CD4-positive, alpha-beta T cell treated with Interleukin-17A for 1 hour (primary cell): ENCODE results near the gene TOM1L1.
A peak's percentile ranks its signal among the peaks of the same experiment; 100 is the strongest.

ENCODE experiments used
- DNase-seq: peaks from one replicate; pipeline ENCODE4 v3.0.0-alpha.2; 2020

TOM1L1 gene

DNA sequence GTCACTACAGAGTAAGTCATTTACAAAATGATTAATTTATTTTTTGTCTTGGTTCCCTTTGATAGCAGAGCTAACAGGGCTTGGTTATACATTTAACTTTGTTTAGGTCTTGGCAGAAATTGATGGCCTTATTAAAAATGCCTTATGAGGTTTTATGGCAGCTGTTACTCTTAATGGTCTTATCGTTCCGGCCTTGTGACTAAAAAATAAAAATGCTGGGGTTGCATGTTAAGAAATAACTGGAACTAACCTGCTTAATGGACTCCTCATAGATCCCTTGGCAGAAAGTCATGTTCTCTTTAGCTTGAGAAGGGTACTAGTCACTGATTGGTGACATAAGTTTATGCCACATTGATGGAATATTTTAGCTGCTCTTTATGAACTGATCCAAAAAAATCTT lies 49.5 kb downstream of the TOM1L1 start:
- no peak for DNase-seq

DNA sequence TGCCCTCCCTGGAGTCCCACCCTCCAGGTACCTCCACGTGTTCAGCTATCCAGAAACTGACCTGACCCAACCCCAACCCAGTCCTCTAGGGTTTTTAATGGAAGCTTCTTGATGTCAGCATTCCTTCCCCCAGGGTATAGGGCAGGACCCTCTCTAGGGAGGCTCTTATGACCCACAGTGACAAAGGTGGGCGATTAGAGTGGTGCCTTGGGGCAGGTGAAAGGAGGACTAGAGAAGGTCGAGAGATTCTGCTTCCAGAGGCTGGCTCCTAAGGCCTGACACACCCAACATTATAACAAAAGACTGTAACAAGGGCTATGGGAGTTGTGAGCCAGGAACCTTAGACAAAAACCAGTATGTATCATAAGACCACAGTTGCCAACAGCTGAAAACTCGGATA lies 50.6 kb downstream of the TOM1L1 start:
- DNase-seq: no peak

DNA sequence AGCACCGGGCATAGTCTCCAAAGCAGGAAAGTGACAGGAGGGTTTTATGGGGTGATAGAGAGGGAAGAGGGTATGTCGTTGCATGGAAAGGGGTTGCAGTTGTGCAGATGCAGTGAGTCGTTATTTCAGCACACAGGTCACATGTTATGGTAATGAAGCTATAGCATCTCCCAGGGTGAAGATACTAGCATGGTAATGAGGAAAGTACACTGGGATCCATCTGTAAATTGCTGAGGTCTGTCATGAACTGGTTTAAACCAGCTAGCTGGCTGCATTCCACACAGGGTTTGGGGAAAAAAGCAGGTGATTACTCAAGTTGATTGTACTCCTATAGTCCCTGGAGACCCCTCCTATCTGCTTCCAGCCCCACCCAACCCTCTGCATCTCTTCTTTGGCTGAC lies 56.1 kb downstream of the TOM1L1 start:
- no peak for DNase-seq

DNA sequence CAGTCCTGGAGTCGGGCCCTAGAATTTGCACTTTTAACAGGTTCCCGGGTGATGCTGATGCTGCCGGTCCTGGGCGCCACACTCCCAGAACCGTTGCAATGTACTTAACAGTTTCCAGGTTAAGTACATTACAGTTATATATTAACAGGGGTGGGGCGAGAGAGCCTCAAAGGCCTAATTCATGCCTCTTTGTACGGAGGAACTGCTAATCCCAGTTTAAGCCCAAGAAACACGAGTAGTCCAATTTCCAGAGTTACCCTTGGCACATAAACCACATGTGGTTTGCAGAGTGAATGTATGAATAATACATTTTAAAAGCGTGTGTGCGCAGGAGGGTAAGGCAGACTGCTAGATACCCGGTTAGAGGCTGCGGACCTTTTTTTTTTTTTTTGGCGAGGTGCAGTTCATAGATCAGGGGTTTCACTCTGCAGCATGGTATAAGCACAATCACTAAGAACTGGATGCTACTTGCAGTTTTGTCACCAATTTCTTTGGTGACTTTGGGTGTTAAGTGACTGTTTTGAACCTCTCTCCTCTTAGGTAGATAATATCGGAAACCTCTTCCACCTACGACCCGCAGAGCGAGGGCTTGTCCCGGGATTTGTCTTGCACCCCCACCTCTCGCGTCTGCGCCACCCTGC lies 67.1 kb downstream of the TOM1L1 start:
- DNase-seq: peak; percentile 1

DNA sequence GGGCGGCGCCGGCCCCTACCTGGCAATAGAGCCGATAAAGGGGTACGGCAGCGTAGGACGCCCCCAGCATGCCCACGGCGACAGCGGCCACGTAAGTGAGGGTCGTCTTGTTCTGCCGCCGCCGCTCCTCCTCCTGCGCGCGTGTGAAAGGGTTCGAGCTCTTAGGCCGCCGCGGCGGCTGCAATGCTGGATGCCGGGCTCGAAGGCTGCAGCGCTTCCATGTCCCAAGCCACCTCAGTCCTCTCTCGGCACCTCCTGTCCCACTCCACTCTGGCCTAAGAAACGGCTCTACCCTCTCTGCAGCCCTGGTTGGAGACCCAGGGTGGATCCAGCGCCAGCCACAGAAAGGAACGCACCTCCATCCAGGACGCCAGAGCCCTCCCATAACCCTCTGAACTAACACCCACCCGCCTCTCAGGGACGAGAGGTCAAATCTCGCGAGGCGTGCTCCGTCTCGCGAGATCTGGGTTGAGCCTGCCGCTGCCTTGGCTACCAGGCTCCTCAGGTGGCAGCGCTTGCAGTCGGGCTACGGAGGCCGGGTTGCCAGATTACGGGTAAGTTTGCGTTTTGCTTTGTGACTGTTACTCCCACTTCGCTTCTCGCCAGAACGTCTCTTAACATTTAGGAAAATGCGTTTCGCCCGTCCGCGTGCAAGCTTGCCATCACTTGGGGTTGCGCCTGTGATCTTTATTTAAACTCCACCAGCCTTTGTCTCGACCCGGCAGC lies 67.8 kb downstream of the TOM1L1 start, which contains the start of the genes COX11 and STXBP4:
COX11 (minus strand) TSS at position 393 of the 726 bp plus-strand sequence; CDS start at position 385, 8 bp downstream.
STXBP4 (plus strand) TSS at position 504 of the 726 bp plus-strand sequence. CDS start 17,455 bp downstream, outside the sequence.
- peak; percentile 96 for DNase-seq

DNA sequence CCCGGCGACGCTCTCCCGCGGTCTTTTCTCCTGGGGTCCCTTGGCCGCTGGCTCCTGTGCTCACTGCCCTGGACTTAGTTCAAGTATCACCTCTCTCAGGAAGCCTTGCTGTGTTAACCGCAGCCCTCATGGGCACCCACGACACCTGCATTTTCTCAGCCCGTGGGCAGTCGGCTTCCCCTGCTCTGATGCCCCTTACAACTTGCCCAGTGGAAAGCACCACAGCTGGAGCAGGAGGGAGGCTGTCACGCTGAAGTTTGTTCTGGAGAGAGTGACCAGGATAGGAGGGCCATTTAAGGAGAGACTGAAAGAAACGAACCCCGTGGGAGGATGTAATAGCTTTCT lies 68.3 kb downstream of the TOM1L1 start:
- DNase-seq: peak; percentile 48

DNA sequence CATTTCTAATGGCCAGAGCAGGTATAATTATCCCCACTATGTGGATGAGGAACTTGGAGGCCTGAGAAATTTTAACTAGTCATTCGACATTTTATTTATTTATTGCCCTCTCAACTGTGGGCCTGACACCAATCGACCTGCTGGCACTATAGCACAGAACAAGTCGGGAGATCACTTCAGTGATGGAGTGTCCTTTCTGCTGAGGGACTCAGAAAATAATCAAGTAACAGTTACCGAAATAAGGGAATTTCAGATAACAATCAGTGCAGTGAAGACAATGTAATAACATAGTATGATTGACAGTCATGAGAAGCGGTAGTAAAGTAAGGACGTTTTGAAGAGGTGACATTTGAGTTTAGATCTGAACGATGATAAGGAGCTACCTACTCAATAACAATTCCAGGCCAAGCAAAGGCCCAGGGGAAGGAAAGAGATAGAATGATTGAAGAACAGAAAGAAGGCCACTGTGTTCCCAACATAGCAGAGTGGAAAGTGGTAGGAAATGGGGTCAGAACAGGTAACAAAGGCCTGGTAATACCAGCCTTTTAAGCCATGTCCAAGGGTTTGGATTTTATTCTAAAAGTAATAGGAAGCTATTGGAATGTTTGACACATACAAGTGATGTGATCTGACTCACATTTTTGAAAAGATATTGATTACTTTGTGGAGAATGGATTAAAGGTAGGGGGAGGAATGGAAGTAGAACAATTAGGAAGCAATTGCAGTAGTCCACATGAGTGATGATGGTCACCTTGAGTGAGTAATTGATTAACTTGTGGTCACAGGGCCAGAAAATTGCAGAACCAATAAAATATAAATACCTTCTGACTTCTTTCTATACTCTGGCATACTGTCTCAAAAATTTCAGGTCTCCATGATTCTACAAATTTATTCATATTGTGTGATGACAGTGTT lies 69.3 kb downstream of the TOM1L1 start:
- no peak for DNase-seq

DNA sequence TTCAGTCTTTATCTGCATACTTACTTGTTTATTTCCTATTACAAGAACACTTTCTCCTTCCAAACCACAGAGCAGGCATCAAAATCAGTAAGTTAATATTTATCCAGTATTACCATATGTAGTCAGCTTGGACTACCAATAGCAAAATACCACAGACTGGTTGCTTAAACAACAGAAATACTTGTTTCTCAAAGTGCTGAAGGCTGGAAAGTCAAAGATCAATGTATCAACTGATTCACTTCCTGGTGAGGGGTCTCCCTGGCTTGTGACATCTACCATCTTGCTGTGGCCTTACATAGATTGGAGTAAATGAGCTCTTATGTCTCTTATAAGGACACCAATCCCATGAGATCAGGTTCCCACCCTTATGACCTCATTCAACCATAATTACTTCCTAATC lies 70.5 kb downstream of the TOM1L1 start:
- no peak for DNase-seq

DNA sequence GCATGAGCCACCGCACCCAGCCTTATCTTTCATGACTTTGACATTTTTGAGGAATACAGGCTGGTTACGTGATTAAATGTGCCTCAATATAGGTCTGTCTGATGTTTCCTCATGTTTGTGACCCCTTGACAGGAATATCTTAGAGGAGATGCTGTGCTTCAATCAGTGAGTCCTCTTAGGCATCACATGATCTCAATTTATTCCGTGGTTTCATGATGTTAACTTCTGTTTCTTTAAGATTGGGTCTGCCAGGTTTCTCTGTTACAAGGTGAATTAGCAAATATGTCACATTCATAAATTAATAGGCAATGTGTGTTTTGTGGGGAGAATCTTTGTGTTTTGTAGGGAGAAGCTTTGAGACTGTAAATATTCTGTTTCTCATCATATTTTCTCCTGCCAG lies 71.2 kb downstream of the TOM1L1 start:
- no peak for DNase-seq

DNA sequence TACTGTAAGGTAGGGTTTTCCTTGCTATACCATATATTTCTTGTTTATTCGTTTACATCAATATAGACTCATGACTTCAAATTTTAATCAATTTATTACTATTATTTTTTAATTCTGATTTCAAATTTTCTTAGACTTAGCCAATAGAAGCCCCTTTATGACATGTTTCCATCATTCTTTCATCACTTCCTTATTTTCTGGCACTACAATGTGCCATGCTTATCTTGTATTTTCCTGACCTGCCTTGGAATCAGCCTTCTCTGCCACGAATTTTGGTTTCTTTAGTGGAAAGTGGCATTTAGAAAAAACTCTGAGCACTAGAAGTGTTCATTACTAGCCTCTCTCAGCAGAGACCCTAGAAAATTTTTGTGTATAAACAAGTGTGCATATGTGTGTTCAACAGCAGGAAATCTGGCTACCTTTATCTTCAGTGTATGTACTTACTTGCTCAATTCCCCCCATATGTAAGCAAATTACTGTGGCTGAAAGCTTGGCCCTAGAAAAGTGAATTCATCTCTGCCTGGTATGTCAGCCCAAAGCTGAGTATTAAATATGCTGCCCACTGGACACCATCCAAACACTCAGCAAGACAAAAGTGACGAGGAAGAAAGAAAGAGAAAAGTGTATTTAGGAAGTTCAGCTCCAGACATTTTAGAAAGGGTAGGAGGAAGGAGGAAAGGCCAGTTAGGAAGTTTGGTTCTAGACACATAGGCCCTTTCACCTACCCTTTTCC lies 71.9 kb downstream of the TOM1L1 start:
- no peak for DNase-seq

DNA sequence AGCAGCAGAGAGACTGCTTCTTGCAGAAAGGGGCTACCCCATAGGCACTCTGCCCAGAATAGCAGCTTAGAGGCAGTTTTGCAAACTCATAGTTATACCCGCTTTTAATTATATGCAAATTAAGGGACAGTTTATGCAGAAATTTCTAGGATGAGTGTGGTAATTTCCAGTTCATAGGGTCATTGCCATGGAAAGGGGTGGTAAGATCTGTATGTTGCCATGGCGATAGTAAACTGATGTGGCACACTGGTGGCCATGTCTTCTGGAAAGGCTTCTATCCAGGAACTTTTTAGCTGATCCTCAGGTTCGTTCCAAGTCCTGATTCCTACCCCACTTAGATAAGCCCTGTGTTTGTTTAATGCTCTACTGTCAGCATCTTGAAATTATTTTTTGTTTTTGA lies 74.1 kb downstream of the TOM1L1 start:
- DNase-seq: no peak

DNA sequence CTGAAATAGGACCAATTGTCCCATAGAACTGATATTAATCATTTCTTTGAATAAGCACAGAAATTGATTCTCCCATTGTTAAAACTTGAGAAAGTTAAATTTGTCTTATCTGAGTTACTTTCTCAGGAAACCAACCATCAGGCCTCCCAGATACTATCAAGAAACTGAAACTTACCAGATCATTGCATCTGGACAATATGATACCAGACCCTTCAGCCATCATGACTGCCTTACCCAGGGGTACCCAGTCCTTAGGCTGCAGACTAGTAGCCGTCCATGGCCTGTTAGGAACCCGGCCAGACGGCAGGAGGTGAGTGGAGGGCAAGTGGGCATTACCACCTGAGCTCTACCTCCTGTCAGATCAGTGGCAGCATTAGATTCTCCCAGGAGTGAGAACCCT lies 75.7 kb downstream of the TOM1L1 start:
- no peak for DNase-seq

DNA sequence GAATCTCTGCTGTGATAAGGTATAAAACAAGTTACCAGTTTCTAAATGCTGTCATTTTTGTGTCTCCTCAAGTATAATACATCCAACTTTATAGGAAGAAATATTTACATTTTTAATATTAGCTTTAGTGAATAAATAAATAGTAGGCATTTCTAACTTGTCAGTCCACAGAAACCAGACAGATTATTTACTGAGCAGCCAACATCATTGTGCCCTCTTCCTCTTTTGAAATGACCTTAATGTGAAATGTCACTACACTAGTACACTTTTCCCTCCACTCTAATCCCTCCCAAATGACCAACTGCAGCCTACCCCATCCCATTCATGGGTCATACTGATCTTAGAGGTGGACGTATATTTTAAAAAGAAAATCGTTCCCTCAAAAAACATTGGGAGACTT lies 77.1 kb downstream of the TOM1L1 start:
- no peak for DNase-seq

DNA sequence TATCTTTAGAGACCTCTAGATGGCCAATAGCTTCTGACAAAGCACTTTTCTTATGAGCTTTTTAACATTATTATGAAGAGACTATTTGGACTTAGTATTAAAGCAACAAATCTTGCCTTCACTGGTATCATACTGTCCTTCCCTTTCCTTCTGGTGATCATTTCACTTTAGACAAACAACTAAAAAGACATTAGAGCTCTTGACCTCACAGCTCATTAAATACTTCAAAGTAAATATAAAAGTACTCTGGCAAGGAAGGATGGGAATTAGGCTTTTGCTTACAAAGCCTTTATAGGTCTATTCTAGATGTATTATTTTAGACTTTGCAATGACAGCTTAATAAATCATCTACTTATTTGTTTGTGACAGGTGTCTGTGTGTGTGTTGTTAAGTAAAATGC lies 79.0 kb downstream of the TOM1L1 start:
- DNase-seq: no peak

DNA sequence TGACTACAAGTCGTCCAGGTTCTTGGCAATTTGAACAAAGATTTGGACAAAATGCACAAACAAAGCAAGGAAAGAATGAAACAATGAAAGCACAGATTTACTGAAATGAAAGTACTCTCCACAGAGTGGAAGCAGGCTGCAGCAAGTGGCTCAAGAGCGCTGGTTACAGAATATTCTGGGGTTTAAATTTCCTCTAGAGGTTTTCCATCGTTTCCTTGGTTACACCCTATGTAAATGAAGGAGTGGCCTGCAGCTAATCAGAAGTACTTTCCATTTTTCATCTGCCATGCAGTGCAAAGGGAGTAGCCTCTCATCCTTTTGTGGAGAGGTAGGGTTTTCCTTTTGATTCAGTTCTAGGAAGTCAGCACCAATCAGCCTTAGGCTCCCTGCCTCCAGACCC lies 79.7 kb downstream of the TOM1L1 start:
- no peak for DNase-seq

DNA sequence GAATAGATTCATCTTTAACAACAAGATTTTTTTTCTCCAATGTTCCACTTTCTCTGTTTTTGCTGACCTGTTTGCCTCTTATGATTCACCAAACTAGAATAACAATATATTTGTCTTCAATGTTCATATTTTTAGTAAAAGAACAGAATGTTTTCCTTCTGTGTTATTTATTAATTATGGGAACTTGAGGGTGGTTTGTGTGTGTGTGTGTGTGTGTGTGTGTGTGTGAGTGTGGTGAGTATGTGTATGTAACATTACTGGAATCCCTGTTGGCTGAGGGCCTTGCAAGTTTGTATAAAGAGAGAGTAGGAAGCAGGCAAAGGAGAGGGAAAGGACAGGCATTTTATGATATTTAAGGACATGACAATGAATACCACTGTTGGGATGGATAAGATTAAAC lies 81.7 kb downstream of the TOM1L1 start:
- no peak for DNase-seq

DNA sequence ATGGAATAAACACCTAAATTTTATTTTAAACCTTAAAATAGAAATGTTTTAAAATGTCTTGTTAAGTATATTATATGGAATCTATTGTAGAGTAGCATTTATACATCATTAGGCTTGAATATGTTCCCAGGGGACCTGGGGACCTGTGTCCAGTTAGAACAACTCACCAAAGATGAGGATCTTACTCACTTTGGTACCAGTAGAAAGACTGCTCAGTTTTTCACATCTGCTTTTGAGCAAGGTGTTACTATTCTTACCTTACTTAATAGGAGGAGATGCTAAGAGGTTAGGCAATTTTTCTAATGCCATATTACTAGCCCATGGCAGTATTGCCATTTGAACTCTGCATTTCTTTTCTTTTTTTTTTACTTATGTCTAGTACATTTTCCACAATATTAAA lies 82.6 kb downstream of the TOM1L1 start:
- DNase-seq: no peak

DNA sequence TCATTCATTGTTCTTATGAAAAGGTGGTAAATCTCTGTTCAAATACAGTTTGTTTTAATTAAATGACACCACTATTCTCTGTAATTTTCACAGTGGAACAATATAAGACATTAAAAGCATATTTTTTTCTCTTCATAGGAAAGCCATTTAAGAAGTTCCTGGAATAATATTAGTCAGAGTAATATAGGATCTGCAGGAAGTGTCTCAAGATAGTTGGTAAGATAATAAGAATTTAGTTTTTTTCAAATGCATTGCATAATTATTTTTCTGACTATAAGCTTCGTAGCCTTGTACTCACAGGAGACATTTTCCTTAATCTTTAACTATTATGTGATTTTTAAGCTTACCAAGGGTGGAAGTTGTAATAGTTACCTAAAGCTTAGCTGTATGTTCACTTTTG lies 84.8 kb downstream of the TOM1L1 start:
- no peak for DNase-seq

DNA sequence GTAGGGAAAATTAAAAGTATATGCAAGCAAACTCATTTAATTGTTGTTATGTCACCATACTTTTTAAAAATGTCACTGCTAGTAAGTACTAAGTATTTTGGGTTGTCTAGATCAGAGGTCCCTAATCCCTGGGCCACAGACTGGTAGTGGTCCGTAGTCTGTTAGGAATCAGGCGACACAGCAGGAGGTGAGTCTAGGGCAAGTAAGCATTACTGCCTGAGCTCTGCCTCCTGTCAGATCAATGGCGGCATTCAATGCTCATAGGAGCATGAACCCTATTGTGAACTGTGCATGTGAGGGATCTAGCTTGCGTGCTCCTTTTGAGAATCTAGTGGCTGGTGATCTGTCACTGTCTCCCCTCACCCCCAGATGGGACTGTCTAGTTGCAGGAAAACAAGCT lies 89.5 kb downstream of the TOM1L1 start:
- no peak for DNase-seq

DNA sequence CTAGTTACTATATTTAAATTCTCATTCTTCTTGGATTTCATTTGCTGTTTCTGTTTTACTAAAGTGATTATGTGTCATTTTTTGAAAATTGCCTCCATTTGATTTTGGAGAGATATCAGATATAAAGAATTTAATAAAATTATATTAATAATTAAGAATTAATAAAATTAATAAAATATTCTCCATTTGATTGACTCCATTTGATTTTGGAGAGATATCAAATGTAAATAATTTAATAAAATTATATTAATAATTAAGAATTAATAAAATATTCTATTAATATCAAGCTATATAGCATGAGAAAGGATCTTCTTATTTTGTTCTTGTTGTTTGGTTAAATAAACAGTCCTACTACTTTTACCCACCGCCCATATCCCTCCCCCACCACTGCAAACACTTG lies 90.9 kb downstream of the TOM1L1 start:
- DNase-seq: no peak

DNA sequence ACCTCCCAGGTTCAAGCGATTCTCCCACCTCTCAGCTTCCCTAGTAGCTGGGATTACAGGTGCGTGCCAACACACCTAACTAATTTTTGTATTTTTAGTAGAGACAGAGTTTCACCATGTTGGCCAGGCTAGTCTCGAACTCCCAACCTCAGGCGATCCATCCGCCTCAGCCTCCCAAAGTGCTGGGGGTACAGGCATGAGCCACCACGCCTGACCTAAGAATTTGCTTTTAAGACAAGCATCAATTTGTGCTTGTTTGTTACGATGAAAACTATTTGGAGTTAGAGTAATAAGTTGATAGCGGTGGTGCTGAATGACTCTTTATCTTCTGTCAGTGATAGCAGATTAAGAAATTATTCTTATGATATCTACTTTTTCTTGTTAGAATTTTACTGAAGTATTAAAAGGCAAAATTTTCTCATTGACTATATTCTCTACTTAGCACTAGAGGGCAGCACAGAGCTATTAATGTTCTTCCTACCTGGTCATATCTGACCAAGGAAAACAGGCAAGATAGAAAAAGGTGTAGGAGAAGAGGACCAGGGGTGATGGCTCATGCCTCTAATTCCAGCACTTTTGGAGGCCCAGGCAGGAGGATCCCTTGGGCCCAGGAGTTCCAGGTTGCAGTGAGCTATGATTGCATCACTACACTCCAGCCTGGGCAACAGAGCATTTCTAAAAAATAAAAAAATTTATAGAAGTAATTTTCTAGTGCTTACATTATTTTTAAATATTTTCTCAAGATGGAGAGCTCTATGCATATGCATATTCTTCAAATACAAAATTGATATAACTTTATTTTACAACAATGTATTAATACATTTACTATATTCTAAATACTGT lies 92.4 kb downstream of the TOM1L1 start:
- DNase-seq: peak; percentile 69

DNA sequence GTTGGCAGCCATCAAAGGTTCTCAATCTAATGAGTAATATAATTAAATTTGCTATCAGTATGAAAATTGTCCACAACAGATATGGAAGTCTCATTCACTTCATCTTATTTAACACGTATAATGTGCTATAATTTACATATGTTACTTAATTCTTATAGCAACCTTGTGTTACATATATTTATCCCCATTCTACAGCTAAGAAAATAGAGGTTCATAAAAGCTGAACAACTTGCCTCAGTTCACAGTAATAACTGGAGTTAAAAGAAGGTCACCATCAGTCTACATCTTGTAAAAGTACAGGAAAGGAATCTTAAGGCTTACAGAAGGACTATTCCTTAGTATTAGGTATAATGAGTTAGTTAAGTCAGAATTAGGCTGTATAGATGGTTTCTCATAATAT lies 95.8 kb downstream of the TOM1L1 start:
- DNase-seq: no peak
